Activated CD4-positive, alpha-beta T cell treated with anti-CD3 and anti-CD28 coated beads, Interleukin-2, Interleukin-4, amounts not matched to agents 100 ng/mL and 50 ng/mL, durations not matched to agents 16 hours and 8 hours (primary cell): ENCODE data around the gene SSTR4.
"Not testable (repeated sequence)": the region's sequence is repeated elsewhere in the genome, so short reads cannot be mapped to it uniquely, and the experiment has no call there.

Source experiments
- DNase-seq: peaks from one replicate; pipeline ENCODE4 v3.0.0-alpha.2; 2020; ENCODE audit warnings: low spot score

SSTR4 gene

GRCh38 chr20:23018941-23019340 lies 16.2 kb upstream of the SSTR4 start:
- no peak for DNase-seq

DNA sequence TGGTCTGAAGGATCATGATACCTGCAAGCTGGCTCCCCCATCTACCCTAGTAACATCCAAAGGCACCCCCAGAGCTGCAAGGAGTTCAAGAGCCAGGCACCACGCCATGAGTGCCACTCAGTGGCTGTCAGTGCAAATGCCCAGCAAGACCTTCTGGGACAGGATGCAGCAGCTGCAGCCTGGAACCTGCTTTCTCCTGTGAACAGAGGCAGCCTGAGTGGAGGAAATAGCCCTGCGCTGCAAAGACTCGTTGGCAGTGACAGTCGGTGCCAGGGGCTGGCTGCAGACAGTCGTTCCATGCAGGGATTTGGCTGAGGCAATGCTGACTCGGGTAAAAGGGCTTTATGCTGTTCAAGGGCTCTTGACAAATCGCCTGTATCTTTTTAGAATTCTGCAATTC lies 15.7 kb upstream of the SSTR4 start:
- DNase-seq = no peak

- no peak for DNase-seq
Measured at GRCh38 chr20:23020230-23021018, 14.7 kb upstream of the SSTR4 start.

- DNase-seq = no peak
Measured at GRCh38 chr20:23021541-23021940, 13.6 kb upstream of the SSTR4 start.

DNA sequence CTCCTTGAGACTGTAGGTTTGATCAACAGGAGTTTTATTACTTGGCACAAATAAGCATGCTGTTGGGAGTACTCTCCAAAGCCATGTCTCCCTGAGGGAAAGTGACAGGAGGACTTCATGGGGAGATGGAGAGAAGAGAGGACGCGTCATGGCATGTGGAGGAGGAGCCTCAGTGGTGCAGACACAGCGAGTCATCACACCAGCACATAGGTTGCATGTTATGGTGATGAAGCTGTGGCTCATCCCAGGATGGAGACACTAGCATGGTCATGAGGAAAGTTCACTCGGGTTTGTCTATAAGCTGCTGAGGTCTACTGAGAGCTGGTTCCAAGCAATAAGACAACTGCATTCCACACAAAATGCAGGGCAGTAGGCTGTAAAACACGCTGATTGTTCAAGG lies 13.2 kb upstream of the SSTR4 start:
- DNase-seq = no peak

DNA sequence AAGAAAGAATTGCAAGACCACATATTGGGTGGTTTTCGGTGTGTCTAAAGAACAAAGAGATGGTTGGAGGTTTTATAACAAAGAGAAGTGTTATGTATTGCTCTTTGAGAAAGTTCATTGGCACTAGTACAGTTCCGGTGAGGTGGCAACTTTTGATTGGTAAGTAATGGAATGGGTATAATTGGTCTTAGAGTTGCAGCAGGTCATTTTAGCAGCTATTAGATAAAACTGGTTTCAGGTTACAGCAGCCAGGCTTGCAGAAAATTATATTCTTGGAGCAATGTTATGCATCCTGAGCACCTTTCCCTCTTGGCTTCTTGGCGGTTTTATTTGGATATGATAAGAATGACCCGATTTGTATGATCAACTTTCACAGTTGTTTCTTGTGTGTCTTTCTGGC lies 12.3 kb upstream of the SSTR4 start:
- DNase-seq = no peak

DNA sequence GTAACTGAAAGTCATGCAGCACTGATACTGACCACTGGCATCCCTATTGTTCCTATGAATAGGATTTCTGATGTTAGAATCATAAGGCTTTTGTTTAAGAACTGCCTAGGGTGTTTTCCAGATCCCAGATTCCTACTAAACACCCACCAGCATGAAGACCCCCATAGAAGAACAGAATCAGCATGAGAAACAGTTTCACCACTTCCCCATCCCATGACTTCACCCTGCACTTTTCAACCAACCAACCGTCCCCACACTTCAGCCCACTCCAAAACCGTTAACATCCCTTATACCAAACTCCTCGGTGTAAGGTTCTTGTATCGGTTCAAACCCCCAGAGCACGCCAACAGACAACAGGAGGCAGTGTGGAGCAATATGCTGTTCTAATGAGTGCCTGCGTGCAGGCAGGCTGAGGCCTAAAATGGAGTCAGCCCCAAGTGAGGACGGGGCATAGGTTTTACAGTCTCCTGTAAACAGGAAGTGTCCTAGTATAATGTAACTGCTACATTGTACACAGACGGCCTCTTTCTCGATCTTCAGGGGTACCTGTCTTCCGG lies 11.4 kb upstream of the SSTR4 start:
- DNase-seq = no peak

GRCh38 chr20:23024701-23025100 lies 10.4 kb upstream of the SSTR4 start:
- no peak for DNase-seq

DNA sequence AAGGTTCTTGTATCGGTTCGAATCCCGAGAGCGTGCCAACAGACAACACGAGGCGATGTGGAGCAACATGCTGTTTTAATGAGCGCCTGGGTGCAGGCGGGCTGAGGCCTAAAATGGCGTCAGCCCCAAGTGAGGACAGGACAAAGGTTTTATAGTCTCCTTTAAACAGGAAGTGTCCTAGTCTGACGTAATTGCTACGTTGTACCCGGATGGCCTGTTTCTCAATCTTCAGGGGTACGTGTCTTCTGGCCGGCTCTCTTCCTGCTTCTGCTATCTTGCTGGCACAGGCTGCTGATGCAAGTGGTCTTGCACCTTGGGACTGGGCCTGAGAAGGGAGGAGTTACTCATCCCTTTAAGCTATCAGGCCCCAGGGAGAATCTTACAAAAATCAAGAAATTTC lies 9.6 kb upstream of the SSTR4 start:
- DNase-seq = not testable (repeated sequence)

- DNase-seq = no peak
Measured at GRCh38 chr20:23027721-23028120, 7.4 kb upstream of the SSTR4 start.

DNA sequence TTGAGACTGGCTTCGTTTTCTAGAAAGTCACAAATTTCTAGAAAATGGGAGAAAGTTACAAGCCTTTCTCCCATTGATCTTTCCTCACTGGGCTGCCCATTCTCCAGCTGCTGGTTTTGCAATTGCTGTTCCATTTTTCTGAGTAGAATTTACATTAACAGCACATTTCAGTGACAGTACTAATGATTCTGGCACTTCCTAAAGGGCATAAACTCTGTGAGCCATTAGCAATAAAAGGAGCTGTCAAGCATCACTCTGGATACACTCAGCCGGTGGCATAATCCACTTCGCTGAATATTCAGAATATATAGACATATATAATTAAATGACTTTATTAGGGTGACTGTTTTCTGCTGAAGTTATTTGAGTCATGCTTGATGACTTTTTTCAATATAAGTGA lies 6.7 kb upstream of the SSTR4 start:
- no peak for DNase-seq

- no peak for DNase-seq
Measured at GRCh38 chr20:23029324-23029723, 5.8 kb upstream of the SSTR4 start.

DNA sequence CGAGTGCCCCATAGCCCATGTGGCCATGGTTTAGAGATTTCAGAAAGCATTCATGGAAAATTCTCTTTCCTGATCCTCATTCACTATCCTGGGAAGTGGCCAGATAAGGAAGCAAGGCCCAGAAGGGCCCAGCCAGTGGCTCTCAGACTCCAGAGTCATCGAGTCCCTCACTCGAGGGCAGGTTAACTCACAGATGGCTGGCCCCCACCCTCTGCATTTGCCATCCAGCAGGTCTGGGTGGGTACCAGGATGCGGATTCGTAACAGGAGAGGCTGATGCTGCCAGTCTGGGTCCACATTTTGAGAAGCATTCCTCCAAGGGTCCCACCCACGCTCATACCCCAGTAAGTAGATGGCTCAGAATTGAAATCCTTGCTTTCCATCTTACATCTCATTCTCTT lies 3.8 kb upstream of the SSTR4 start:
- no peak for DNase-seq

DNA sequence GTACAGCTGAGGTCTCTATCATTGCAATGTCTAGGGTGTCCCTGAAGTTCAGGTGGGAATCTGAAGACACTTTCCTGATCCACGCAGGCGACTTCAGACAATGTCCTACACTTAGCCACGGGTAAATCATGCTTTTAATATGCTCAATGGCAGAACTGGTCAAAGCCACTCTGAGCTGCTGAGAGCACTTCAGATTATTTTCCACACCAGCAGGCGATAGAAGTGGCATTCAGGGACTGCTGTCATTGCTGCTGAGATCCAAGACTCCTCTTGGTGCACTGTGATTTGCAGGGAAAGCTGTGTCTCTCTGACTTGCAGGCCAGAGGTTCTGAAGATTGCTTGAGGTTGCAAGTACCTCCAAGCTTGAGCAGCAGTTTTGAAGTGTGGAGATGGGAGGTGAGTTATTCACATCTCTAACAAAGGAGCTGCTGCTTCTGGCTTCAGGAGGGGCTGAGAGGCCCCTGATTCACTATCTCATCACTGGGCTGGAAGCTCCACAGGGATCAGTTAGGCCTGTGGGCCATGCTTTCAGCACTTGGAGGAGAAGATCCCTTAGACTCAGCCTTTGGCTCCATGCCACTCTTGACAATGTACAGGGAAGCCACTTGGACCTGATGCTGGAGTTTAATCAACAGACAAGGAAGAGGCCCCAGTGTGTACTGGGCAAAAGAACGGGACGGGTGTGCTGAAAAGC lies 2.9 kb upstream of the SSTR4 start:
- DNase-seq = no peak

- no peak for DNase-seq
Measured at GRCh38 chr20:23032750-23033078, 2.4 kb upstream of the SSTR4 start.

- no peak for DNase-seq
Measured at GRCh38 chr20:23033918-23034317, 1.2 kb upstream of the SSTR4 start.

GRCh38 chr20:23035731-23036130 lies 619 bp downstream of the SSTR4 start:
- DNase-seq = no peak

- DNase-seq = no peak
Measured at GRCh38 chr20:23036371-23036770, 1.3 kb downstream of the SSTR4 start.

DNA sequence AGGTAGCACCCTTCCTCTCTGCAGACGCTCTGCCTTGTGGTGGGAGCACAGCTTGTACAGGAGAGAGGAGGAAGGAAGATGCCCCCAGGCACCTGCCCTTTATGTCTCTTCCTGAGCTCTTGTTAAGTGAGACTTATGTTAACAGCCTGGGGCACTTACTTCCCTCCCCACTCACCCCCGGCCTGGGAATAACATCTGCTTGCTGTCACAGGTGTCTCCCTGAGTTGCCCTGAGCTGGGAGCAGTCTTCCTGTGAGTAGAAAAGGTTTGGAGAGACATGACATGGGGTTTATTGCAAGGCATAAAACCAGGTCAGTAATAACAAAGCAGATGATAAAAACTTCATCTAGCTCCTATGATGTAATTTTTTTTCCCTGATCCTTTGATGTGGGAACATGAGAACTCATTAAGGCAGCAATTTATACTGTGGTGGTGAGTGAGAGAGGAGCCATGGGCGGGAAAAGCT lies 1.9 kb downstream of the SSTR4 start:
- DNase-seq = no peak

DNA sequence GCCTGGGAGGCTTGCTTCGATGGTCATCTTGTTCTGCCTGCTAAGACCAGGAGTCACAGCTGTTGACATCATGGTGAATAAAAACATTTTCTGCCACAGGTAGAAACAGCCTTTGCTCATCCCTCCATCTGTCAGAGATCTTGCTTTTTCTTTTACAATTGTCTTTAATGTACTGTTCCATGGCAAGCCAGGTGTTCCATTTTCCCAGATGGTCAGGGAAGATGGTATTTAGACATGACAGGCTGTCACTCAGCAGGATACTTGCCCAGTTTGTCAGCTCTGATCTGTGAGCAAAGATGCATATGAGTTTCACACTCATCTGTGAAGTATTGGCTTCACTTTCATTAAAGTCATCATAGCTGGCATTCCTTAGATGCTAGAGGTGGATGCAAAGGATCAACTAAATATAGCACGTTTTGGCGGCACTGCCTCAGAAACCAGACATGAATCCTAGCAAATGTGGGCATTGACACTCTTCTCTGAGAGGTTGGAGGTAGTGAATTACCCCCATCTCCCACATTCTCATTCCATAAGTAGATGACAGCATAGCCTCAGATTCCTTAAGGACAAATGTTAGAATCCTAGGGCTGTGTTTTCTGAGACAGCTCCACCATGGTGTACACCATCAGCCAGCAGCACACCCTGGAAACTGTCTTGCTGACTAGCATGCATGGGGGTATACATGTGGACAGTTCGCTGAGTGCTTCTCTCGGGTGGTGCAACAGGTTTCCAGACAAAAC lies 4.2 kb downstream of the SSTR4 start:
- DNase-seq = no peak

DNA sequence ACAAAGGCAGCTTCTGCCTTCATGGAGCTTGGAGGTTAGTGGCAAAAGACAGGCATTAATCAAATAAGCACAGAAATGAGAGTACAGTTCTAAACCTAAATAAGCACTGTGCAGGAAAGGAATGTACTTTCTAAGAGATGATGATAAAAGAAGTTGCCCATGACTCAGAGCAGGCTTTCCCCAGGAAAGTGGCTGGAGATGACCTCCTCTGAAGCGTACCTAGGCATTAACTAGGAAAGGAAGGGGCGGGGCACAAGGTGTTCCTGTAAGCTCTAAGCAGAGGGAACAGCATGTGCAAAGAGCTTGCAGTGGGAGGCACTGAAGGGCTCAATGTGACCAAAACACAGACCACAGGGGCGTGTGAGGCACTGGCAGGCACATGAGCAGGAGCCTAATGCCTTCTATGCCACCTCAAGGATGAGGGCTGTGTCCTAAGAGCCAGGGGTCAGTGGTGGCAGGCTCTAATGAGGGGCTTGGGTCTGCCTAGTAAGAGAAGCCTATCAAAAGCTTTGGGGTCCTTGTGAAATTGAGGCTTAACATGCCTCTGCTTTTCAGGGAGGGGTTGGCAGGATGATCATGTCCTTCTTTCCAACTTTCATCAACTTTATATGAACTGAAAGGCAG lies 4.9 kb downstream of the SSTR4 start:
- DNase-seq = no peak

- no peak for DNase-seq
Measured at GRCh38 chr20:23042270-23042669, 7.2 kb downstream of the SSTR4 start.
